K562 (cell line): Measurements from ENCODE around the gene DCAF8. TPM values are rescaled to one million over a fixed set of nuclear protein-coding genes. Genes with fewer than 3 reads are reported as not detected.

Experiments used
- ELK3 ChIP-seq: fragments of 450-650 bp; formaldehyde crosslinking; IDR thresholded peaks from 2 replicates; pipeline ENCODE4 v1.4.0; 2020; ENCODE audit warnings: mild to moderate bottlenecking
- FOXA3 ChIP-seq, 2 experiments: fragments of 450-650 bp in 1 of 2; sonication (generic) in 1 of 2; formaldehyde crosslinking; IDR thresholded peaks in 1 of 2; conservative IDR thresholded peaks in 1 of 2; 2 replicates each; pipeline versions ENCODE4 v1.4.0 to v1.8.0; 2020 to 2022; ENCODE audit warnings: mild to moderate bottlenecking in 2 of 2, missing genetic modification reagents in 1 of 2
- L3MBTL2 ChIP-seq: fragments of 450-650 bp; IDR thresholded peaks from 2 replicates; pipeline ENCODE4 v1.6.1; 2016; ENCODE audit warnings: mild to moderate bottlenecking, moderate library complexity
- MEIS2 ChIP-seq: fragments of 450-650 bp; IDR thresholded peaks from 2 replicates; pipeline ENCODE4 v1.6.1; 2014; ENCODE audit warnings: mild to moderate bottlenecking; ENCODE audit not compliant: partially characterized antibody
- MXI1 ChIP-seq: IDR thresholded peaks from 2 replicates; pipeline ENCODE4 v1.6.1; 2011; ENCODE audit warnings: low read depth, mild to moderate bottlenecking, improper control_type of control experiment, low read length
- PHF20 ChIP-seq: fragments of 450-650 bp; IDR thresholded peaks from 2 replicates; pipeline ENCODE4 v1.6.1; 2018; ENCODE audit not compliant: partially characterized antibody
- RAD21 ChIP-seq, 2 experiments: fragments of 250-450 bp in 1 of 2; fragments of 450-650 bp in 1 of 2; sonication (Bioruptor Pico) in 1 of 2; formaldehyde crosslinking in 1 of 2; IDR thresholded peaks in 1 of 2; conservative IDR thresholded peaks in 1 of 2; 2 replicates each; pipeline versions ENCODE4 v1.4.0 to v1.8.0; 2020 to 2022; ENCODE audit warnings: mild to moderate bottlenecking in 2 of 2, moderate library complexity in 1 of 2
- RB1 ChIP-seq: fragments of 450-650 bp; IDR thresholded peaks from 2 replicates; pipeline ENCODE4 v1.6.1; 2017; ENCODE audit warnings: low read depth, mild to moderate bottlenecking
- REST ChIP-seq, 2 experiments: fragments of 450-650 bp; formaldehyde crosslinking in 1 of 2; IDR thresholded peaks; 2 replicates each; pipeline versions ENCODE4 v1.4.0 to v1.6.1; 2014 to 2020; ENCODE audit warnings: mild to moderate bottlenecking in 2 of 2, borderline replicate concordance in 1 of 2, low read depth in 1 of 2
- ZNF584 ChIP-seq: fragments of 200-800 bp; sonication (Bioruptor generic); IDR thresholded peaks from 2 replicates; pipeline ENCODE4 v1.6.1; 2016; ENCODE audit warnings: low read depth, mild to moderate bottlenecking, missing genetic modification characterization, missing compliant biosample characterization
- ZNF707 ChIP-seq: fragments of 250-450 bp; sonication (Bioruptor Pico); conservative IDR thresholded peaks from 2 replicates; pipeline ENCODE4 v1.8.0; 2022; ENCODE audit warnings: inconsistent platforms, mild to moderate bottlenecking, moderate library complexity
- polyA plus RNA-seq, 8 experiments: library from polyadenylated mRNA; depleted of rRNA in 4 of 8; stranded (reverse) in 5 of 8; unstranded in 3 of 8; fragments of >200 nt; fragmentation: Nextera tagmentation in 2 of 8; fragmentation: Illumina TruSeq in 1 of 8; extraction: Ambion mirVana in 2 of 8; extraction: Trizol in 1 of 8; gene quantifications; 2 replicates each; pipeline versions ENCODE4 v1.2.1 to v1.2.3, GENCODE V29; 2011 to 2014; ENCODE audit warnings: inconsistent platforms in 1 of 8, missing spikeins in 1 of 8
- total RNA-seq, 7 experiments: library from RNA; depleted of rRNA in 6 of 7; stranded (reverse); fragments of >200 nt in 6 of 7; fragmentation: Illumina TruSeq in 2 of 7; extraction: Trizol in 2 of 7; gene quantifications; 2 replicates each; pipeline versions ENCODE4 v1.2.1 to v1.2.3, GENCODE V29; 2011 to 2021; ENCODE audit warnings: low replicate concordance in 1 of 7
- TF ChIP-seq, protein P1 (sequence below): fragments of 450-650 bp; IDR thresholded peaks from 2 replicates; pipeline ENCODE4 v1.6.1; 2016; ENCODE audit warnings: antibody characterized with exemption
- TF ChIP-seq, protein P2 (sequence below): sonication (generic); formaldehyde crosslinking; IDR thresholded peaks from 2 replicates; pipeline ENCODE4 v1.8.1; 2023; ENCODE audit warnings: mild to moderate bottlenecking, missing genetic modification reagents

DCAF8 gene
- total and polyA plus RNA-seq, 9 of the 15 experiments (the other 6 are each of a cell fraction or from before 2014, with no cell fraction given), result 11.6 to 149 (median 81.3) TPM

DNA sequence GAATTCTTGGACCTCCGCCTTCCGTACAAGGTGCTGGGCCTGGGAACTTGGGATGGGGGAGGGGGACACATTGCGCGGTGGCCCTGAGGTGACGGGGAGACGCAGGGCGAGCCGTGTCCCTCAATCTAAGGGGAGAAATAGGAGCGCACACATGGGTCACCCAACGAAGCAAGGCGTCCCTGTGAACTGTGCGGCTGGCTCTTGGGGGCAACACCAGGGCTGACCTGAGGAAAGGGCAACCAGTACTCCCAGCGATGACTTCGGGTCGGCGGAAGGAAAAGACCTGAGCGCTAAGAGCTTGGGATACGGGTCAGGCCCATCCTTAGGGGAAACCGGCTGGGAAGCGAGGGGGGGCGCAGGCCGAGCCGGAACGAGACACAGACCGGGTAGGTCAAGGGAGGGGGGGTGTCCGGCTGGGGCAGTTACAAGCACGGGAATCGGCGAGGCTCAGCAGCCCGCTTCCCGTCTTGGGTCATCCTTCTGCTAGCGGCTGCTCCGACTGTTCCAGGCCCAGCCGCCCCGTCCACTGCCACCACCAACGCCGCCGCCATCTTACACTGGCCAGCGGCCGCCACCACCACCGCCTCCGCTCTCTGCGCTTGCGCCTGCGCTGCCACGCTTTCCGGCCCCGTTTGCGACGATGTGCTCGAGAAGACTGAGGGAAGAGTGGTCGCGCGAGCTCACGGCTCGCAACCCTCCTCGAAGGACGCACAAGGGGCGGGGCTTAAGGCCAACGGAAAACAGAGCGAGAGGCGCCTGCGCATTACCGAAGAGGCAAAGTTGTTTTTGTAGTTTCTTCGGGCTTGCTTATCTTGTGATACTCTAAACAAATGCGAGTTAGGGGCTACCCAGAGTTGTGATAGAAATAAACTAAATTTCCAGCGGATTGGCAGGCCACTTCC, at the start of gene DCAF8 (continued):
- TF ChIP-seq MEIS2 (peak; percentile 92), RB1 (peak; percentile 78), L3MBTL2 (no peak; the same call in 1 of the 2 replicates), PHF20 (peak; percentile 47), FOXA3 (CRISPR knock-in tag; conservative IDR thresholded peaks at IDR 0.05 in 1 of 2, IDR thresholded peaks at IDR 0.05 in 1 of 2) (peak in 1 of 2 experiments; percentile 80; a peak in 2 of 4 replicates), REST (IDR thresholded peaks at IDR 0.05; ENCODE audit: borderline replicate concordance) (no peak), REST (CRISPR knock-in tag; IDR thresholded peaks at IDR 0.05; ENCODE audit: low read depth) (no peak; the same call in 1 of the 2 replicates), ZNF584 (CRISPR knock-in tag) (0 out of 2 replicates have a peak, but pooled peaks have one; percentile 43), MXI1 (no peak), RAD21 (CRISPR knock-in tag; conservative IDR thresholded peaks at IDR 0.05 in 1 of 2, IDR thresholded peaks at IDR 0.05 in 1 of 2) (no peak), ZNF707 (CRISPR knock-in tag) (no peak), ELK3 (CRISPR knock-in tag) (no peak)
- TF ChIP-seq, protein P1, sequence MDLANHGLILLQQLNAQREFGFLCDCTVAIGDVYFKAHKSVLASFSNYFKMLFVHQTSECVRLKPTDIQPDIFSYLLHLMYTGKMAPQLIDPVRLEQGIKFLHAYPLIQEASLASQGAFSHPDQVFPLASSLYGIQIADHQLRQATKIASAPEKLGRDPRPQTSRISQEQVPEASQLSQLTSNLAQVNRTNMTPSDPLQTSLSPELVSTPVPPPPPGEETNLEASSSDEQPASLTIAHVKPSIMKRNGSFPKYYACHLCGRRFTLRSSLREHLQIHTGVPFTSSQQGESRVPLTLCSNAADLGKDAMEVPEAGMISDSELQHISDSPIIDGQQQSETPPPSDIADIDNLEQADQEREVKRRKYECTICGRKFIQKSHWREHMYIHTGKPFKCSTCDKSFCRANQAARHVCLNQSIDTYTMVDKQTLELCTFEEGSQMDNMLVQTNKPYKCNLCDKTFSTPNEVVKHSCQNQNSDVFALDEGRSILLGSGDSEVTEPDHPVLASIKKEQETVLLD, result peak; percentile 95
- TF ChIP-seq, protein P2, sequence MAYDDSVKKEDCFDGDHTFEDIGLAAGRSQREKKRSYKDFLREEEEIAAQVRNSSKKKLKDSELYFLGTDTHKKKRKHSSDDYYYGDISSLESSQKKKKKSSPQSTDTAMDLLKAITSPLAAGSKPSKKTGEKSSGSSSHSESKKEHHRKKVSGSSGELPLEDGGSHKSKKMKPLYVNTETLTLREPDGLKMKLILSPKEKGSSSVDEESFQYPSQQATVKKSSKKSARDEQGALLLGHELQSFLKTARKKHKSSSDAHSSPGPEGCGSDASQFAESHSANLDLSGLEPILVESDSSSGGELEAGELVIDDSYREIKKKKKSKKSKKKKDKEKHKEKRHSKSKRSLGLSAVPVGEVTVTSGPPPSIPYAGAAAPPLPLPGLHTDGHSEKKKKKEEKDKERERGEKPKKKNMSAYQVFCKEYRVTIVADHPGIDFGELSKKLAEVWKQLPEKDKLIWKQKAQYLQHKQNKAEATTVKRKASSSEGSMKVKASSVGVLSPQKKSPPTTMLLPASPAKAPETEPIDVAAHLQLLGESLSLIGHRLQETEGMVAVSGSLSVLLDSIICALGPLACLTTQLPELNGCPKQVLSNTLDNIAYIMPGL (CRISPR knock-in tag), result peak; percentile 33; the same call in 1 of the 2 replicates
